ENCODE data around the gene TACO1.

Gene TACO1

GRCh38 chr17:63641692-63642448 is 41.2 kb downstream of the TACO1 start:
- DNase-seq = no peak

DNA sequence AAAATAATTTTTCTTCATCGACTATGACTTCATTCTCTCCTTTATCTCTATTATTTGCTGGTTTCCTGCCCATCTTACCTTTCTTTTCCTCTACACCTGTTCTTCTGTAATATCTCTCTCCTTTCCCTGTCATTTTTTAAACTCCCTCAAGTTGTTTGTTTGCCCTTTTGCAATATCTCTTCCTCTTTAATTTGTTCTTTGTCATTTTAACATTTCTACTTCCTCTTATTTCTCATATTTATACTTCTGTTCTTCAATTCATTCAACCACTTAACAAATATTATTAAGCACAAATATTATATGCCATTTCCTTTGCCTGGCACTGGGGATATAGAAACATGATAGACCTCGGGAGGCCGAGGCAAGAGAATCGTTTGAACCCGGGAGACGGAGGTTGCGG is 44.2 kb downstream of the TACO1 start:
- DNase-seq = no peak

DNA sequence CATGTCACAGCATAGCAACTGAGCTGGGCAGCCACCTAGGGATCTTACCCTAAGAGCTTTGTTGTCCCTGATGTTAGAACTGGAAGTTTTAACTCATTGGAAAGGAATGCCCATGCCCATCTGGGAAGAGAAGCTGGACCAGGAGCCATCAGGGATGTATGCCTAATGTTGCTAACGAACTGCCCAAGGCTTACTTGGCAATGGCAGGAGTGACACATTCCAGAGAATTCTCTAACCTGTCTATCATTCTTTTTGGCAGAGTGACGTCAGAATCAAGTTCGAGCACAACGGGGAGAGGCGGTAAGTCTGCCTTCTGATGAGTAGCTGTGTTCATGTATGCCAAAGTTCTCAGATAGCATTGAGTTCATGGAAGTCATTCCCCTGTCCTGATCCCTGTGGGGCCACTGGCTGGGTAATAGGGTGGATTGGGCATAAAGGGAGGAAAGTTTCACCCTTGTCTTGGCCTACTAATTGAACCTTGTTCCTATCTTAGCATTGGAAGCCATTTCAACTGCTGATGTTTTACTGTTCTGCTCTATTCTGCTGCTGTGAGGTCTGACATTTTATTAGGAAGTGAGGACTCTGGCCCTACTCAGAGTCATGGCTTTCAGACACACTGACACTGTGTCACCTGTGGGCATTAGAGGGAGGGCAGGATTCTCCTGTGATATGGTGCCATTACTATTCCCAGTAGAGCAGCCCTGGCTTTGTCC is 45.2 kb downstream of the TACO1 start:
- DNase-seq = no peak

DNA sequence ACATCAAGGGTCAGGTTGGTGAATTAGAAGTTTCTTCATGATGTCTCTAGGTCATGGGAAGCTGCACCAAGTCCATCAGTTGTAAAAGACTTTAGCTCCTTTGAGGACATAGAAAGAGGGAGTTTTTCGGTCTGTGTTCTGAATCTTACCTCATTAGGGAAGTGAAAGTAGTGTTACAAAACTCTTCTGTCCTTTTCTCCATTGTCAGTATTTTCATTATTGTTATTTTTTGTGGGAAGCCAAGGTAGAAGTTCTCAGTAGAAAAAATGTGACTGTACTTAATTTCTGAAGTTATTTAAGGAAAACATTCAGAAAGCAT is 45.8 kb downstream of the TACO1 start:
- no peak for DNase-seq

DNA sequence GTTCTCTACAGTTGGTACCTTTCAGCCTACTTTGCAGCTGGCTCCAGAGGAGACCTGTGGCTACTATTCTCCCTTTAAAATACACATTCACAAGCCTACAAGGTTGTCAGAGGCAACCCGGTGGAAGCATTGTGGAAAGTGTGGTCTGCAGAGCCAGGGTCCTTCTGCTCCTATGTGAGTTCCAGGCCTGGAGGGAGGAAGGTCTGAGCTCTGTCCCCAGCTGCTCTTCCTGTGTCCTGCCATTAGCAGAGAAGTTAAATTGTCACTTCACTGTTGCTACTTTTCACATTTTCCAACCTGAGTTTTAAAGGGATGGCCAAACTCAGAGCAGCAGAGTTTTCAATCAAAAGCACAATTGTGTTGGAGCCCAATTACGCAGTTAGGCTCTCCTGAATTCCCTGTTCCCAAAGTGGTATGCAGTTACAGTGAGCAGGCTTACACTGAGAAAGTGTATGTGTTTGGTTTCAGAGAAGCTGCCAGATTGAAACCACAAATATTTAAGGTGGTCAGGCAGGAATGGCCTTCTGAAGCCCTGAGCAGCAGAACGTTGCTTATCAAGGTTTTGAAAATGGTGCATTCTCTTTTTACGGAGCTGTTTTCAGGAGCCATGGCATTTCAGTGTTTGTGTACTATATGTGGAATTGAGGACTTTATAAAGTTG is 46.5 kb downstream of the TACO1 start:
- no peak for DNase-seq

DNA sequence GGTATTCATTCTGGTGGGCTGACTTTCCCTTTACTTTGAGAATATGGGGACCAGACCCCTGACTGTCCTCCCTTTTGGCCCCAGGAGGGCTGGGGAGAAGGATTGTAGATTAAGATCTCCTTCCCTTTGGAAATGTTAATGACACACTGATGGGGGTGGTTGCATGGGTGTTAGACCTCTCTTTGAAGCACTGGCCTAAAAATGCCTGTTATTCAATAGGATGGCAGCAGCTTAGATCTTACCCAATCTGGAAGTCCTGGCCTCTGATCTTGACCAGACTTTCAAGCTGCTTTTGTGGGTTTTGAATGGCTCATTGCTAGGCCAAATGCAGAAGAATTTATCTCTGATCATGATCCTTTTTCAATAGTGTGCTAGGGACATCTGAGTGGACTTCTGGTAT is 47.2 kb downstream of the TACO1 start:
- no peak for DNase-seq

GRCh38 chr17:63649813-63650212 is 49.1 kb downstream of the TACO1 start:
- no peak for DNase-seq

- no peak for DNase-seq
Observed at GRCh38 chr17:63652106-63652505, 51.4 kb downstream of the TACO1 start.

GRCh38 chr17:63653050-63653449 is 52.4 kb downstream of the TACO1 start:
- no peak for DNase-seq

GRCh38 chr17:63657786-63658185 is 57.1 kb downstream of the TACO1 start:
- DNase-seq = no peak

Data from activated CD4-positive, alpha-beta T cell treated with anti-CD3 and anti-CD28 coated beads for 1 hour (primary cell).